Ishikawa (cell line): Measurements from ENCODE around the gene NOD2.

Experiments
- CEBPB ChIP-seq: IDR thresholded peaks from 2 replicates; pipeline ENCODE4 v1.6.1; 2012
- CREB1 ChIP-seq: IDR thresholded peaks from 2 replicates; pipeline ENCODE4 v1.6.1; 2012; ENCODE audit warnings: low read depth
- EGR1 ChIP-seq: IDR thresholded peaks from 2 replicates; pipeline ENCODE4 v1.6.1; 2012
- EP300 ChIP-seq: IDR thresholded peaks from 2 replicates; pipeline ENCODE4 v1.6.1; 2012; ENCODE audit warnings: borderline replicate concordance
- FOXM1 ChIP-seq: IDR thresholded peaks from 2 replicates; pipeline ENCODE4 v1.6.1; 2012; ENCODE audit warnings: low read depth, borderline replicate concordance
- MAX ChIP-seq: IDR thresholded peaks from 2 replicates; pipeline ENCODE4 v1.6.1; 2012
- NFIC ChIP-seq: IDR thresholded peaks from 2 replicates; pipeline ENCODE4 v1.6.1; 2012
- RAD21 ChIP-seq: IDR thresholded peaks from 2 replicates; pipeline ENCODE4 v1.6.1; 2012; ENCODE audit warnings: low read depth
- REST ChIP-seq: IDR thresholded peaks from 2 replicates; pipeline ENCODE4 v1.6.1; 2012; ENCODE audit warnings: low read depth, mild to moderate bottlenecking
- TAF1 ChIP-seq: IDR thresholded peaks from 2 replicates; pipeline ENCODE4 v1.6.1; 2012; ENCODE audit warnings: low read depth, mild to moderate bottlenecking
- USF1 ChIP-seq: IDR thresholded peaks from 2 replicates; pipeline ENCODE4 v1.6.1; 2012
- YY1 ChIP-seq: IDR thresholded peaks from 2 replicates; pipeline ENCODE4 v1.6.1; 2012; ENCODE audit warnings: low read depth
- ZBTB7A ChIP-seq: IDR thresholded peaks from 2 replicates; pipeline ENCODE4 v1.6.1; 2012; ENCODE audit warnings: low read depth

GRCh38 chr16:50697421-50697715 is 4.0 kb downstream of the NOD2 start:
- TF ChIP-seq YY1, result no peak
- TF ChIP-seq CREB1, result no peak
- no peak for TF ChIP-seq MAX
- no peak for TF ChIP-seq REST
- no peak for TF ChIP-seq EP300
- no peak for TF ChIP-seq EGR1
- TF ChIP-seq USF1, result no peak
- no peak for TF ChIP-seq NFIC
- no peak for TF ChIP-seq FOXM1
- no peak for TF ChIP-seq RAD21
- no peak for TF ChIP-seq TAF1
- no peak for TF ChIP-seq ZBTB7A
- no peak for TF ChIP-seq CEBPB
